HG03558 (cell line): Measurements from ENCODE around the gene POFUT1.
A peak's percentile ranks its signal among the peaks of the same experiment; 100 is the strongest.
"Not testable (repeated sequence)": the region's sequence is repeated elsewhere in the genome, so short reads cannot be mapped to it uniquely, and the experiment has no call there.

Experiments
- ATAC-seq: cut with Tn5 transposase; IDR thresholded peaks from one replicate; pipeline ENCODE4 v1.9.1; 2021; ENCODE audit warnings: moderate number of reproducible peaks; ENCODE audit not compliant: unreplicated experiment; ENCODE audit errors: extremely low read depth

The POFUT1 gene

DNA sequence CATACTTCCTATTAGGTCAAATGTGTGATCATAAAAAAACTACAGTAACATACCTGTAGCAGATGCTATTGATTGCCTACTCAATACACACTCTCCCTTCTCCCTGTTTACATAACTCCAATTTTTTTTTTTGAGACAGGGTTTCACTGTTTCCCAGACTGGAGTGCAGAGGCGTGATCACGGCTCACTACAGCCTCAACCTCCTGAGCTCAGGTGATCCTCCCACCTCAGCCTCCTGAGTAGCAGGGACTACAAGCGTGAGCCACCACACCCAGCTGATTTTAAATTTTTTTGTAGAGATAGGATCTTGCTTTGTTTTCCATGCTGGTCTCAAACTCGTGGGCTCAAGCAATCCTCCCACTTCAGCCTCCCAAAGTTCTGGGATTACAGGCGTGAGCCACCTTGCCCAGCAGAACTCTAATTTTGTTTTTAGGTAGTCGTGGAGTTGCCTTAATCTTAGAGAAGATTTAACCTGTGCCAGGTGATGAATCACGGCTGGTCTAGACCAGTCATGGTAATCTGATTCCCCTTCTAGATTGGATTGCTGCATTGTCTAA lies 55.8 kb downstream of the POFUT1 start:
- no peak for ATAC-seq

- ATAC-seq: no peak
Measured at GRCh38 chr20:32271620-32272019, 63.9 kb downstream of the POFUT1 start.

DNA sequence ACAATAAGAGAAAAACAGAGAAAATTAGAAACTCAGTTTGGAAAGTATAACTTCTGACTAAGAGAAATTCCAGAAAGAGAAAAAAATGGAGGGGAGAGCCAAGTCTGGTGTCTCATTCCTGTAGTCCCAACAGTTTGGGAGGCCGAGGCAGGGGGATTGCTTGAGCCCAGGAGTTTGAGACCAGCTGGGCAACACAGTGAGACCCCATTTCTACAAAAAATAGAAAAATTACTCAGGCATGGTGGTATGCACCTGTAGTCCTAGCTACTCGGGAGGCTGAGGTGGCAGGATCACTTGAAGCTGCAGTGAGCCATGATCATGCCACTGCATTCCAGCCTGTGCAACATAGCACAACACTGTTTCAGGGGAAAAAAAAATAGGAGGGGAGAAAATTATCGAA lies 66.7 kb downstream of the POFUT1 start:
- no peak for ATAC-seq

DNA sequence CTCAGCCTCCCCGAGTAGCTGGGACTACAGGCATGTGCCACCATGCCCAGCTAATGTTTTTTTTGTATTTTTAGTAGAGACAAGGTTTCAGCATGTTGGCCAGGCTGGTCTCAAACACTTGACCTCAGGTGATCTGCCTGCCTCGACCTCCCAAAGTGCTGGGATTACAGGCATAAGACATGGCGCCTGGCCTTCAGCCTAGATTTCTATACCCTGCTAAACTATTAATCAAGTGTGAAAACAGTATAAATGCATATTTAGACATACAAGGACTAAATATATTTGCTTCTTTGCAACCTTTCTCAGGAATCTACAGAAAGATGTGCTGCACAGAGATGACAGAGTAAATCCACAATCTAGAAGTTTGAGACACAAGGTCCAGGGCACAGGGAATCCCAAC lies 67.5 kb downstream of the POFUT1 start:
- ATAC-seq: not testable (repeated sequence)

- no peak for ATAC-seq
Measured at GRCh38 chr20:32277361-32278198, 69.9 kb downstream of the POFUT1 start, which contains the start of gene KIF3B. Gene KIF3B, plus strand, starts transcription at chr20:32277651. Its CDS starts 32,127 bp downstream, at chr20:32309778.

DNA sequence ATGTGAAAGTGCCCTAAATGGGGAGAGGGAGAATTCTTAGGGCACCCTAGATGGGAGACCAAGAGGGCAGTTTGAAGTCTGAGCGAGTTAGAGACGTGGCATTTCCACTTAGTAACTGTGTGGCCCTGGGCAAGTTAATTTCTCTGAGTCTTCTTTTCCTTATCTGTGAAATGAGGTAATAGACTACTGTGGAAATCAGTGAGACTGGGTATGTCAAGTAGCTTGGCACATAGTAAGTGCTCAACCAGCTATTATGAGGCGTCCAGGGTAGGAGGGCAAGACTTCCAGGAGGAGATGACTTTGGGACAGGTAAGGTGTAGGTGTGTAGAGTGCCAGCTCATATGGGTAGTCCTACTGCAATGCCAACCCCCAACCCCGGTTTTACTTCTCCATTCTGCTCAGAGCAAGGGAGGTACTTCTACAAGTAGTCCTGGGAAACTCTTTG lies 70.5 kb downstream of the POFUT1 start:
- no peak for ATAC-seq

- ATAC-seq: no peak
Measured at GRCh38 chr20:32281711-32282110, 74.0 kb downstream of the POFUT1 start.

DNA sequence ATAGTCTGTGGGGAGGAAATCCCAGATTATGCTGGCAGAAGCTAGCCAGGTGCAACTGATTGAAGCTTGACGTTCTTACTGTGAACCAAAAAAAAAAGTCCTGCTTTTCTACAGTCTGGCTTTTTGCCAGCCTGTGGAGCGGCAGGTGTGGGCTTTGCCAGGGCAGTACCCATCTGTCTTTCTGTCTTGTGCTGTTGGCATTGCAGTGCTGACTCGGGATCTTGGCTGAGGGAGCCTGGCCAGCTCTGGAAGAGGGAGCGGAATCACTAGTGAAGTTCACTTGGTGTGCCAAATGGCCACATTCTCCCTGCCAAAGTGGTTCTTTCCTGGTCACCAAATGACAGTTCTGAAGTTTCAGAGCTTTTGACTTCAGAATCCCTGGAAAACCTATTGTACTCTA lies 74.8 kb downstream of the POFUT1 start:
- no peak for ATAC-seq

- ATAC-seq: no peak
Measured at GRCh38 chr20:32285082-32285620, 77.5 kb downstream of the POFUT1 start.

- ATAC-seq: peak; percentile 41
Measured at GRCh38 chr20:32285621-32286371, 78.1 kb downstream of the POFUT1 start.

- ATAC-seq: no peak
Measured at GRCh38 chr20:32287231-32287638, 79.6 kb downstream of the POFUT1 start.
